Mesenchymal stem cell (in vitro differentiated cells and primary cell): ENCODE data around the gene PTEN.

Experiments
- DNase-seq: peaks from one replicate; pipeline ENCODE4 v3.0.0-alpha.2; 2013
- H2AFZ ChIP-seq: one replicate; pipeline ENCODE4 v1.6.1; 2013; ENCODE audit warnings: low read depth, mild to moderate bottlenecking, control low read depth, inconsistent platforms, low read length, moderate library complexity
- H2AK5ac ChIP-seq: 2 replicates; pipeline ENCODE4 v1.6.1; 2013; ENCODE audit warnings: low read length, moderate library complexity, mild to moderate bottlenecking, inconsistent platforms; ENCODE audit not compliant: severe bottlenecking
- H2BK120ac ChIP-seq: one replicate; pipeline ENCODE4 v1.6.1; 2013; ENCODE audit warnings: low read depth, mild to moderate bottlenecking, inconsistent platforms, low read length, moderate library complexity
- H2BK12ac ChIP-seq, 2 experiments: one replicate each; pipeline ENCODE4 v1.6.1; 2013; ENCODE audit warnings: inconsistent platforms in 2 of 2, low read length in 2 of 2, mild to moderate bottlenecking in 2 of 2, moderate library complexity in 2 of 2, control low read depth in 1 of 2
- H2BK15ac ChIP-seq: one replicate; pipeline ENCODE4 v1.6.1; 2013; ENCODE audit warnings: mild to moderate bottlenecking, low read depth, inconsistent platforms; ENCODE audit not compliant: poor library complexity, severe bottlenecking
- H2BK5ac ChIP-seq: 2 replicates; pipeline ENCODE4 v1.6.1; 2013; ENCODE audit warnings: low read depth, mild to moderate bottlenecking, low read length, control low read depth, inconsistent platforms; ENCODE audit not compliant: poor library complexity, severe bottlenecking
- H3K14ac ChIP-seq, 2 experiments: one replicate each; pipeline ENCODE4 v1.6.1; 2013; ENCODE audit warnings: inconsistent platforms in 2 of 2, low read length in 2 of 2, control low read depth in 1 of 2, mild to moderate bottlenecking in 1 of 2, moderate library complexity in 1 of 2
- H3K18ac ChIP-seq, 2 experiments: one replicate each; pipeline ENCODE4 v1.6.1; 2013; ENCODE audit warnings: inconsistent platforms in 2 of 2, low read length in 2 of 2, control low read depth in 1 of 2, low read depth in 1 of 2, mild to moderate bottlenecking in 1 of 2
- H3K23ac ChIP-seq, 2 experiments: one replicate each; pipeline ENCODE4 v1.6.1; 2013; ENCODE audit warnings: inconsistent platforms in 2 of 2, low read length in 2 of 2, mild to moderate bottlenecking in 2 of 2, moderate library complexity in 2 of 2, control low read depth in 1 of 2
- H3K27ac ChIP-seq: 2 replicates; pipeline ENCODE4 v1.5.1; 2013; ENCODE audit warnings: mild to moderate bottlenecking, moderate library complexity, low read length, control low read depth, inconsistent platforms; ENCODE audit not compliant: poor library complexity, severe bottlenecking
- H3K27me3 ChIP-seq, 2 experiments: 2 replicates each; pipeline versions ENCODE4 v1.6.1 to v1.7.0; 2013; ENCODE audit warnings: low read length in 2 of 2, mild to moderate bottlenecking in 2 of 2, moderate library complexity in 2 of 2, control low read depth in 1 of 2, inconsistent platforms in 1 of 2; ENCODE audit not compliant: control insufficient read depth in 1 of 2, insufficient read depth in 1 of 2
- H3K36me3 ChIP-seq, 2 experiments: 2 replicates each; pipeline versions ENCODE4 v1.6.1 to v1.7.0; 2013; ENCODE audit warnings: low read length in 2 of 2, control low read depth in 1 of 2, inconsistent platforms in 1 of 2, low read depth in 1 of 2, mild to moderate bottlenecking in 1 of 2; ENCODE audit not compliant: insufficient read depth in 2 of 2, control insufficient read depth in 1 of 2
- H3K4ac ChIP-seq, 2 experiments: one replicate each; pipeline ENCODE4 v1.6.1; 2013; ENCODE audit warnings: inconsistent platforms in 2 of 2, low read length in 2 of 2, mild to moderate bottlenecking in 2 of 2, moderate library complexity in 2 of 2, control low read depth in 1 of 2, low read depth in 1 of 2
- H3K4me1 ChIP-seq: 2 replicates; pipeline ENCODE4 v1.6.1; 2013; ENCODE audit warnings: low read depth, low read length, control low read depth; ENCODE audit not compliant: control insufficient read depth, insufficient read depth
- H3K4me2 ChIP-seq: 2 replicates; pipeline ENCODE4 v1.6.1; 2013; ENCODE audit warnings: low read length, mild to moderate bottlenecking, inconsistent platforms; ENCODE audit not compliant: poor library complexity, severe bottlenecking
- H3K4me3 ChIP-seq, 2 experiments: 2 replicates each; pipeline versions ENCODE4 v1.5.1 to v1.7.0; 2013; ENCODE audit warnings: low read length in 2 of 2, mild to moderate bottlenecking in 2 of 2, control low read depth in 1 of 2, low read depth in 1 of 2; ENCODE audit not compliant: insufficient read depth in 1 of 2
- H3K79me1 ChIP-seq: replicated peaks from 2 replicates; pipeline ENCODE4 v1.6.1; 2013; ENCODE audit warnings: mild to moderate bottlenecking, control low read depth, low read length, inconsistent platforms; ENCODE audit not compliant: poor library complexity, severe bottlenecking
- H3K9ac ChIP-seq: 2 replicates; pipeline ENCODE4 v1.7.0; 2013; ENCODE audit warnings: mild to moderate bottlenecking, low read length, moderate library complexity
- H3K9me3 ChIP-seq: 2 replicates; pipeline ENCODE4 v1.7.0; 2013; ENCODE audit warnings: mild to moderate bottlenecking, low read length; ENCODE audit not compliant: control insufficient read depth
- H4K8ac ChIP-seq: one replicate; pipeline ENCODE4 v1.6.1; 2013; ENCODE audit warnings: inconsistent platforms, mild to moderate bottlenecking, low read length, moderate library complexity
- H4K91ac ChIP-seq: one replicate; pipeline ENCODE4 v1.6.1; 2013; ENCODE audit warnings: mild to moderate bottlenecking, low read length, inconsistent platforms
- WGBS: methylation state at CpG from one replicate; pipeline ENCODE4 v1.1.7; 2013; ENCODE audit warnings: mixed read lengths; 5-methylcytosine and 5-hydroxymethylcytosine counted together

The PTEN gene

DNA sequence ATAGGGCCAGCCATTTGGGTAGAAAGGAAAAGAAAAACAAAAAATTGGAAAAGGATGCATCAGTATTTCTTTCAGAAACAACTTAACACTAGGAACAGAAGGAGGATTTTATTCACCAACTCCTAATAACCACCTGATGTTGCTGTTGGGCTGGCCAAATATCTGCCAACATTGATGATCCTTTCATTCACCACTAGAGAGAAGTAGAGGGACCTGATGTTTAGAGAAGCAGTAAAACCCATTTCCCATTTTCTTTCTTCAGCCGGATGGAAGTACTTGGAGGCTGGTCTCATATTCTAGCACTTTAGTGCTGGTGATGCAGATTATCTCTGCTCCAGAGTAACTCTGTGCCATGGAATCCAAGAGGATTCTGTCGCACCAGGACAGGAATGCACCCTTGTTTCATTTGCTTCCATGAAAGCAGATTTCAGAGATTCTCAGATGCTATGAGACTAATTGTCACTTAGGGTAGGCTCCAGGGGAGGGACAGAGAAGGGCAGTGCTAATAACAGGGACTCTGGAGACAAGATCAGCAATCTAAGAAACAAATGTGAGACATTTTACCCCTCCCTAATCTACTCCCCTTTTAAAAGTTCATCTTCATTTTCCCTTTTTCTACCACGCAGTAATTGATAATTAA lies 3.1 kb upstream of the PTEN start:
- Histone ChIP-seq H2BK120ac (no peak overlapping the region), H2BK5ac (no peak overlapping the region), H3K23ac (no peak overlapping the region), H3K9ac (no peak overlapping the region), H3K9me3 (no peaks in the 10 kb centered on the region), H3K27me3 (no peaks in the 10 kb centered on the region), H3K14ac (no peak overlapping the region), H2AK5ac (no peak overlapping the region), H3K4me2 (no peak overlapping the region), H3K18ac (no peak overlapping the region), H3K4ac (no peak overlapping the region), H2BK15ac (no peak overlapping the region), H4K91ac (no peak overlapping the region), H3K4me1 (peaks cover 6% of the 10 kb centered on the region), H3K36me3 (no peaks in the 10 kb centered on the region), H3K27ac (no peak overlapping the region), H3K79me1 (no peaks in the 10 kb centered on the region), H2BK12ac (no peak overlapping the region), H4K8ac (no peak overlapping the region), H2AFZ (no peak overlapping the region), H3K4me3 (no peak overlapping the region)
- peak; percentile 81 for DNase-seq
- 59% methylated on average over 3 of the region's 3 CpGs for WGBS

DNA sequence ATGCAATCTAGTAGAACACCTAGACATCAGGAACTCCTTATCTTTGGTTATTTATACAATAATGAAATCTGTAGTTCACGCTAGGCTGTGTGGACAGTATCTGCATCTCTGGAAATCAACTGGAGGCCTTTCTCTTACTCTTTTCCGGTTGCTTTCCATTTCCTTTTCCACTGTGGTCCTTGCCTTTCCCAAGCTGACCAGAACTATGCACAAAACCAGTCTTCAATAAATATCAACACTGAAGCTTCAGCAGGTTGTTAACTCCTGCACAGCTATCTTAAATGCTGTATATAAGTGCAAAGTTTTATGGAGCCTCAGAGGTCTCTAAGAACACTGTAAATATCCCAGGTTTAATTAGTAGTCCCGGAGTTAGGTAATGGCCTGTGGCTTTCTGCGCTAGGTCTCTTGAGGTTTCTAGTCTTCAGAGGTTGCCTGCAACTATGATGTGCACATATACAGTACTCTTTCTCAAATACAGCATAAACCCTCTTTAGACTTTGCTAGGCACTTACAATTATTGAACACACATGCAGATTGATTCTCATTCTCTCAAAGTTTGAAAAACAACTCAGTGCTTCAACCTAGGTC lies 2.5 kb upstream of the PTEN start:
- Histone ChIP-seq H3K4me2 (no peak overlapping the region), H2BK5ac (no peak overlapping the region), H2BK12ac (no peak overlapping the region), H2AK5ac (no peak overlapping the region), H2AFZ (no peak overlapping the region), H3K27ac (no peak overlapping the region), H3K36me3 (no peaks in the 10 kb centered on the region), H3K4ac (no peak overlapping the region), H3K9ac (peak overlapping the region; percentile 97), H4K8ac (no peak overlapping the region), H2BK15ac (no peak overlapping the region), H3K79me1 (no peaks in the 10 kb centered on the region), H2BK120ac (no peak overlapping the region), H3K18ac (no peak overlapping the region), H3K14ac (no peak overlapping the region), H3K27me3 (no peaks in the 10 kb centered on the region), H3K4me1 (peaks cover 6% of the 10 kb centered on the region), H3K9me3 (no peaks in the 10 kb centered on the region), H4K91ac (no peak overlapping the region), H3K23ac (no peak overlapping the region), H3K4me3 (no peak overlapping the region)
- WGBS = 81% methylated on average over 4 of the region's 4 CpGs
- DNase-seq = peak; percentile 38

DNA sequence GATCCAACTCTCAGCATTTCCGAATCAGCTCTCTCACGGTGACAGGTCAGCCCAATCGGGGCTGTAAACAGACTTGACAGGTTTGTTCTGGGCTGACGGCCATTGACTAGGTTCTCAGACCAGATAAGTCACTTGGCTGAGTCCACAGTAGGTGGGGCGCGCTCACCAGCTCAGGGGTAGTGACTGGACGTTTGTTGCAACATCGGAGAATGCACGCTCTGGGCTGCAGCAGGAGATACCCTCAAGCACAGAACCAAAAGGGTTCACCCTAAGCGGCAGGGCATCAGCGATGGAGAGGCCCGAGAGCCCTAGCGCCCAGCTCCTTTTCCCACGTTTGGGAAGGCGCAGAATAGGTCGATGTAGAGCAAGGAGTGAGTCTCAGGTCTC lies 1.9 kb upstream of the PTEN start:
- Histone ChIP-seq H3K79me1 (no peaks in the 10 kb centered on the region), H3K4me1 (peaks cover 6% of the 10 kb centered on the region), H2BK15ac (peak overlapping the region; percentile 55), H3K9me3 (no peaks in the 10 kb centered on the region), H2BK5ac (peak overlapping the region; percentile 75), H3K27me3 (no peaks in the 10 kb centered on the region), H2BK120ac (peak overlapping the region; percentile 36), H4K91ac (peak overlapping the region; percentile 70), H4K8ac (peak overlapping the region; percentile 73), H3K27ac (peak overlapping the region; percentile 90), H3K4me3 (peak overlapping the region; percentile 85 to 100), H2AK5ac (no peak overlapping the region), H3K36me3 (no peaks in the 10 kb centered on the region), H3K18ac (peak overlapping the region; percentile 87 to 99), H3K9ac (peak overlapping the region; percentile 97), H2BK12ac (peak overlapping the region in 1 of 2 experiments; percentile 37), H2AFZ (peak overlapping the region; percentile 94), H3K4me2 (peak overlapping the region; percentile 94), H3K23ac (peak overlapping the region in 1 of 2 experiments; percentile 79), H3K4ac (peak overlapping the region in 1 of 2 experiments; percentile 95), H3K14ac (peak overlapping the region in 1 of 2 experiments; percentile 98)
- peak; percentile 90 for DNase-seq
- 6% methylated on average over 16 of the region's 16 CpGs for WGBS

DNA sequence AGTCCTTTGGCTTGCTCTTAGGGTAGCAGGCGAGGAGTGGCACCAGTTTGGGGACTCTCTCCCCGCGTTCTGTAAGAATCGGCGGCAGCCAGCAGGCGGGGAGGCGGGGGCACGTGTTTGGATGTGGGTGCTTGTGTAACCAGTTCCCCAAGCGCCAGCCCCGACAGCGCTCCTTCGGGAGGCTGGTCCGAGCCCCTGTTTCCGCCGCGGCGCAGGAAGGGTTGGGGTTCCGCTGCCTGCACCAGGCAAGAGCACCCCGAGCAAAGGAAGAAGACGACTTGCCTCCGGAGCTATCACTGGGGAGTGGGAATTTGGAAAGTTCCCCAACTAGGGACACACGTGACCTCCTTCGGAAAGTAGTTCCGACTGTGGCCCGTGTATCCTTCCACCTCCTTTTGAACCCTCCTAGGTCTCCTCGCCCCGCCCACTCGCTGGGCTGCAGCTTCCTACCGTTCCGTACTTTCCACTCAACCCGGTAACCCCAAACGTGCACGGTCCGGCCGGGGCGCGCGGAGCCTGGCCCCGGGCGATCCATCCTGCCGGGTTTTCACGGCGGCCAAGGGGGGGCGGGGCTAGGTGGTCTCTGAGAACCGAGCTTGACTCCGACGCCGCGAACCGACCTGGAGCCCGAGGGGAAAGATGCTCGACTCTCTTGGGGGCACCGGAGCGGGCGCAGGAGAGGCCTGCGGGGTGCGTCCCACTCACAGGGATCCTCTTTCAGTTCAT lies 1.3 kb upstream of the PTEN start:
- Histone ChIP-seq H3K4ac (peak overlapping the region in 1 of 2 experiments; percentile 95), H3K14ac (peak overlapping the region in 1 of 2 experiments; percentile 98), H4K8ac (peak overlapping the region; percentile 73), H2BK120ac (peak overlapping the region; percentile 36), H3K79me1 (no peaks in the 10 kb centered on the region), H2BK15ac (peak overlapping the region; percentile 56), H2BK12ac (peak overlapping the region; percentile 38 to 98), H3K4me2 (peak overlapping the region; percentile 94), H3K18ac (peak overlapping the region; percentile 87 to 99), H2AK5ac (no peak overlapping the region), H4K91ac (peak overlapping the region; percentile 70), H3K23ac (peak overlapping the region in 1 of 2 experiments; percentile 79), H3K36me3 (no peaks in the 10 kb centered on the region), H2BK5ac (peak overlapping the region; percentile 75), H3K27me3 (no peaks in the 10 kb centered on the region), H3K27ac (peak overlapping the region; percentile 91), H3K4me3 (peak overlapping the region; percentile 85 to 100), H3K9me3 (no peaks in the 10 kb centered on the region), H3K4me1 (peaks cover 6% of the 10 kb centered on the region), H2AFZ (peak overlapping the region; percentile 97), H3K9ac (peak overlapping the region; percentile 97)
- DNase-seq = peak; percentile 97
- 1% methylated on average over 48 of the region's 57 CpGs for WGBS
